HG03442 (cell line): Measurements from ENCODE around the gene TRIM17.
"Not testable (repeated sequence)": the region's sequence is repeated elsewhere in the genome, so short reads cannot be mapped to it uniquely, and the experiment has no call there.

ENCODE experiments used
- ATAC-seq: cut with Tn5 transposase; IDR thresholded peaks from one replicate; pipeline ENCODE4 v1.9.1; 2021; ENCODE audit warnings: mild to moderate bottlenecking, moderate library complexity; ENCODE audit not compliant: unreplicated experiment

Gene TRIM17

GRCh38 chr1:228450200-228450599 lies 33.5 kb upstream of the TRIM17 start:
- no peak for ATAC-seq

- ATAC-seq = no peak
Measured at GRCh38 chr1:228448372-228448771, 31.7 kb upstream of the TRIM17 start.

- ATAC-seq = no peak
Measured at GRCh38 chr1:228446852-228447251, 30.2 kb upstream of the TRIM17 start.

GRCh38 chr1:228445843-228446650 lies 29.4 kb upstream of the TRIM17 start:
- ATAC-seq = peak; percentile 72

- no peak for ATAC-seq
Measured at GRCh38 chr1:228445490-228445842, 28.8 kb upstream of the TRIM17 start.

GRCh38 chr1:228443395-228443794 lies 26.7 kb upstream of the TRIM17 start:
- no peak for ATAC-seq

GRCh38 chr1:228440761-228441500 lies 24.3 kb upstream of the TRIM17 start:
- no peak for ATAC-seq

- no peak for ATAC-seq
Measured at GRCh38 chr1:228438266-228438665, 21.6 kb upstream of the TRIM17 start.

- ATAC-seq = no peak
Measured at GRCh38 chr1:228437424-228437962, 20.8 kb upstream of the TRIM17 start.

GRCh38 chr1:228434689-228435088 lies 18.0 kb upstream of the TRIM17 start:
- no peak for ATAC-seq

GRCh38 chr1:228433337-228434053 lies 16.8 kb upstream of the TRIM17 start:
- ATAC-seq = not testable (repeated sequence)

- no peak for ATAC-seq
Measured at GRCh38 chr1:228430243-228430642, 13.6 kb upstream of the TRIM17 start.

- ATAC-seq = no peak
Measured at GRCh38 chr1:228429698-228430097, 13.0 kb upstream of the TRIM17 start.

- no peak for ATAC-seq
Measured at GRCh38 chr1:228429007-228429406, 12.3 kb upstream of the TRIM17 start.

GRCh38 chr1:228428412-228428811 lies 11.8 kb upstream of the TRIM17 start:
- no peak for ATAC-seq

- ATAC-seq = no peak
Measured at GRCh38 chr1:228426518-228427175, 10.0 kb upstream of the TRIM17 start.

- ATAC-seq = no peak
Measured at GRCh38 chr1:228424685-228425660, 8.3 kb upstream of the TRIM17 start.

- no peak for ATAC-seq
Measured at GRCh38 chr1:228423404-228424053, 6.9 kb upstream of the TRIM17 start.
